Bone marrow (tissue), 2 donors: ENCODE measurements around the gene UGT1A10.

ENCODE experiments used
- DNase-seq, 2 donors: peaks; one replicate each; lab custom pipeline; 2025; lab: John Stamatoyannopoulos, UW

Gene UGT1A10

GRCh38 chr2:233822101-233822771 lies 186.0 kb downstream of the UGT1A10 start:
- no peak for DNase-seq
